ENCODE data around the gene FAM184A. TPM values are rescaled to one million over a fixed set of nuclear protein-coding genes. Genes with fewer than 3 reads are reported as not detected.

The FAM184A gene
- total and polyA plus RNA-seq, 12 donors: 0.91 to 5.2 (median 2.7) TPM

GRCh38 chr6:118945217-118945616, 133.2 kb downstream of the FAM184A start:
- H3K36me3 ChIP-seq (replicated peaks in 1 of 2): no peaks in the 10 kb centered on the region
- H3K4me1 ChIP-seq (replicated peaks in 1 of 2): no peaks in the 10 kb centered on the region
- H3K27ac ChIP-seq: no peak overlapping the region
- peaks cover 0 to 8% (median 8%) of the 10 kb centered on the region in 3 donors for H3K9me3 ChIP-seq (replicated peaks in 1 of 3)
- intact Hi-C loops (cut with DNase I): no loop called here
- H3K4me3 ChIP-seq: no peak overlapping the region
- H3K27me3 ChIP-seq: no peaks in the 10 kb centered on the region
- TF ChIP-seq POLR2A (IDR thresholded peaks at IDR 0.05) (no peak), CTCF (IDR thresholded peaks at IDR 0.05) (no peak)
- no peak for DNase-seq

- H3K36me3 ChIP-seq (replicated peaks in 1 of 2): no peaks in the 10 kb centered on the region
- no peak for TF ChIP-seq CTCF (IDR thresholded peaks at IDR 0.05)
- no peak for TF ChIP-seq POLR2A (IDR thresholded peaks at IDR 0.05)
- peaks cover 0 to 8% (median 7%) of the 10 kb centered on the region in 3 donors for H3K9me3 ChIP-seq (replicated peaks in 1 of 3)
- no peak for DNase-seq
- no peak overlapping the region for H3K27ac ChIP-seq
- intact Hi-C loops (cut with DNase I): no loop called here
- WGBS, 4 donors: 71 to 99% (median 94%) methylated on average over 1 to 2 of the region's 2 CpGs
- peaks cover 0 to under 1% of the 10 kb centered on the region in 2 donors for H3K4me1 ChIP-seq (replicated peaks in 1 of 2)
- H3K4me3 ChIP-seq: no peak overlapping the region
- H3K27me3 ChIP-seq: no peaks in the 10 kb centered on the region
Measured at GRCh38 chr6:118940770-118941169, 137.7 kb downstream of the FAM184A start.

- peaks cover 0 to 7% of the 10 kb centered on the region in 2 donors for H3K4me1 ChIP-seq (replicated peaks in 1 of 2)
- peaks cover 0 to 5% (median 0%) of the 10 kb centered on the region in 3 donors for H3K9me3 ChIP-seq (replicated peaks in 1 of 3)
- no peak for TF ChIP-seq POLR2A (IDR thresholded peaks at IDR 0.05)
- TF ChIP-seq CTCF (IDR thresholded peaks at IDR 0.05): no peak
- no peaks in the 10 kb centered on the region for H3K36me3 ChIP-seq (replicated peaks in 1 of 2)
- peak in 1 of 7 donors; percentile 8 for DNase-seq
- H3K4me3 ChIP-seq: no peak overlapping the region
- WGBS, 4 donors: 90 to 100% (median 100%) methylated on average over 1 of the region's 1 CpG
- H3K27me3 ChIP-seq: no peaks in the 10 kb centered on the region
- H3K27ac ChIP-seq: no peak overlapping the region
- intact Hi-C loops (cut with DNase I): no loop called here
Measured at GRCh38 chr6:118939683-118940082, 138.8 kb downstream of the FAM184A start.

GRCh38 chr6:118935978-118936703, 142.3 kb downstream of the FAM184A start:
- H3K36me3 ChIP-seq (replicated peaks in 1 of 2): no peaks in the 10 kb centered on the region
- H3K27me3 ChIP-seq: no peaks in the 10 kb centered on the region
- H3K9me3 ChIP-seq (replicated peaks in 1 of 3): no peaks in the 10 kb centered on the region
- intact Hi-C loops (cut with DNase I): no loop called here
- WGBS, 4 donors: 67 to 83% (median 79%) methylated on average over 3 of the region's 3 CpGs
- no peak for TF ChIP-seq POLR2A (IDR thresholded peaks at IDR 0.05)
- TF ChIP-seq CTCF (IDR thresholded peaks at IDR 0.05): no peak
- peaks cover 5 to 22% of the 10 kb centered on the region in 2 donors for H3K4me1 ChIP-seq (replicated peaks in 1 of 2)
- H3K27ac ChIP-seq: peak overlapping the region in 2 of 5 donors; percentile 95
- no peak for DNase-seq
- no peak overlapping the region for H3K4me3 ChIP-seq
